ENCODE data around the gene SCGB1A1.

SCGB1A1 gene

GRCh38 chr11:62451241-62451621, 32.4 kb downstream of the SCGB1A1 start:
- DNase-seq = no peak

DNA sequence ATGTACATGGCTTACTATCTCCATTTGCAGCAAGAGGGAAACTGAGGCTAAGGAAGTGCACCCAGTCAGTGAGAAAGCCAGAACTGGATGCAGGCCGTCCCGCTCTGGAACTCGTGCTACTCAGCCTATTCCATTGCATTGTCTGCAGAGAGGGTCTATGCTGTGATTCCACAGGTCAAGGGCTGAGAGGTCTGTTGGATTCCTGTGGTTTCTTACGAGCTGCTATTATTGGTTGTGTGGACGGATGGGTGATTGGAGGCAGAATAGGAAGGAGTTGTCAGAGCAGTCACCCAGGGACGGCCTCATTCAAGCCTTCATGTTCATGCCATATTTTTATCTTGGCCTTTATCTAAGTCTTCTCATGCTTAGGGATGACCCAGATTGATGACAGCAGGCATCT, 33.4 kb downstream of the SCGB1A1 start:
- no peak for DNase-seq

DNA sequence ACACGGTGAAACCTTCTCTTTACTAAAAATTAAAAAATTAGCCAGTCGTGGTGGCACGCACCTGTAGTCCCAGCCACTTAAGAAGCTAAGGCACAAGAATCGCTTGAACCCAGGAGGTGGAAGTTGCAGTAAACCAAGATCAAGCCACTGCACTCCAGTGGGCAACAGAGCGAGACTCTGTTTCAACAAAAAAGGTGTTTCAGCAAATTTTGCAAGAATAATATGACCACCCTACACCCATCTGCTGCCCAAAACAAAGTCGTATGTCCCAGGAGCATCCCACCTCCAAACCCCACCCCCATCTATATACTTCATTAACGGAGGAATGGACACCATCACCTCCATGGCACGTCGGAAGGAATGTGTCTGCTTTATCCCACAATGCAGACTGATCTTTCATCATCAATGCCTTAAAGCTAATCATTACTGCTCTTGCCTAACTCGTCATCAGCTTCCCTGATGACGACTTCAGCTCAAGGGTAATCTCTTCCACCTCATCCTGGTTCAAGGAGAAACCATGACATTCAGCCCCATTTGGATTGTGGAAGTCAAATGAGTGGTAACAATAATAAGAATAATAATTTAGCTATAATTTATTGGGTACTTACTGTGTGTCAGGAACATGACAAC, 34.1 kb downstream of the SCGB1A1 start:
- DNase-seq = no peak

DNA sequence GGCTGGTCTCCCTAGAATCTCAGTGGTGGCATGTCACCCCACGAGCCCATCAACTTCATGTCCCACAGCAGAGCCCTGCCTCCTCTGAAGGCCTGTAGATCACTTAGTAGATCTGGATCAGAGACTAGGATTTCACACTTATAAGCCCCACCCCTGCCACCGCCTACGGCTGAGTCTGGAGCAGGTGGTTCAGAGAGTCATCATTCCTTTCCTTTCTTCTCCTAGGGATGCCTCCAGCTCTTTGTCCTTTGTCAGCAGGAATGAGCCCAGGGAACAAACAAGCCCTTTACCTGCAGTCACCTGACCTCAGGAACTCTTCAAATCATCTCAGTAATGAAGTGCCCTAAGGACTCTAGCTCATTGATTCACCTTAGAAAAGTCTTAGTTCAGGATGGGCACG, 37.8 kb downstream of the SCGB1A1 start:
- DNase-seq = no peak

- DNase-seq = no peak
These were observed 38.6 kb downstream of the SCGB1A1 start for GRCh38 chr11:62457478-62457877.

DNA sequence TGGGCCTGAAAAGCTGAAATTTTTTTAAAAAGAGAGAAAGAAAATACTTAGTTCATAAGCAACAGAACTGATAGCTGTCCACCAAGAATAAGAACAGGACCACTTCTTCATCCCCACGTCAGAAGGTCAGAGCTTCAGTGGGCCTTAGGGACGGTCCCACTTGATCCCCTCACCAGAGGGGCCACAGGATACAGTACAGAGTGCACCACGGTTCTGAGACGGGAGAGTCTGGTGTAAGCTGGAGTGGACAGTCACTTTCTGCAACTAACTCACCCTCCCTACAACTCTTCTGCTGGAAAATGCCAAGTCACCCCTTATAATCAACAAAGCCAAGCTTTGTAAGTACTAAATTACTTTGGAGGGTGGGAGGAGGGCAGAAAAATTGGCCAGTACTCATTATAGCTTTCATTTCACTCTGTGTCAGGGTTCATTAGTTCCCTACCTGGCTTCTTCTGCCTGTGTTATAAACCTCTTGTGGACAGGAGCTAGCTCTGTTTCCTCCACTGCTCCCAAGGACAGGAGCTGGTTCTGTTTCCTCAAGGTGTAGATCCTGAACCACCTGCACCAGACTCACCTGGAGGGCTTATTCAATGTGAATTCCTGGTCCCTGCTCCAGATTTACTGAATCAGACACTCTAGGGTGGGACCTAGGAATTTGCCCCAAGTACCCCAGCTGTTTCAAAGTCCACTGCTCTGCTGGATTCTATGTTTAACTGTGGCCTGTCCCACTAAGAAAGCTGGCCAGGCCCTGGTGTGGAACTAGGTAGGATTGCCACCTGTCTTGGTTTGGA, 39.6 kb downstream of the SCGB1A1 start:
- DNase-seq = no peak

DNA sequence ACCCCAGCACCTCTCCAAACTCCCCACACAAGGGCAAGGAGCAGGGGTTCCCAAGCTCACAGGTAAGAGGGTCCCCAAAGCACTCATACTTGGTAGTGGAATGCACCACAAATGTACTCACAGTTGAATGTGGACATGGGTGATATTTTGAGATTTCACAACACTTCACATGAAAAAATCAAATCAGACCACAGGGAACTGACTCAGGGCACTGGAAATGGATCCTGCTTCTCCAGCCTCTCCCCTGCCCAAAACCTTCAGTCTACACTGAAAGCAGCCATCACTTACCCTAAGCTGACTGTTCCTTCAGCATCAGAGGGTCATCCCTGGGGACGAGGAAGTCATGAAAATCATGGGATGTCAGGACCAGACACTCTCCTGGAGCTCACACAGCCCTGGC, 40.2 kb downstream of the SCGB1A1 start:
- DNase-seq = no peak

DNA sequence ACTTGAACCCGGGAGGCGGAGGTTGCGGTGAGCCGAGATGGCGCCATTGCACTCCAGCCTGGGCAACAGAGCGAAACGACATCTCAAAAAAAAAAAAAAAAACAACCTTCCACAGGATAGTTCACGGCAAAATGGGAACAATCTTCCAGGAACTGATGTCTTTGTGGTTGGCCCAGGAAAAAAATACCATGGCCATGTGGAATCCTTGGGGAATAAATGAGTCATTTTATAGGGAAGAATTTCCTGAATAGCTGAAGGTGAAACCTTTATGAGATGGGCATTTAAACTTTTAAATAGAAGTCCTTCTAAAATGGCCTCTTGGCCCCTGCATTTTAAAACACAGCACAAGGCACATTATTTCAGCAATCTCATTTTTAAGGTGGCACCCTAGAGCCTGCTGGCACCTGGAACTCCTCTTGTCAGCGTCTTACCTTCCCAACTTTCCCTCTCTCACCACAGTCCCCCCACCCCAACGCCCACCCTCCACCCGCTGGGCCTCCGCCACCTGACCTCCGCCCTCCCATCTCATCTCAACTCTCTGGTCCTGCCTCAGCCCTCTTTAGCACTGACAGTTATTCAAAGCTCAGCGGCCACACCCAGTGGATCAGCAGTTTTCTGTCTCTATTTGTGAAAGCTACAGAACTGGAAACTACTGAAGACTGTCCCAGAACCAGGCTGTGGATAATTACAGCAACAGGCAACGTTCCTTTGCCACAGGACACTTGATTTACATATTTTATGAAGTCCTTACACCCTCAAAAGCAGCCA, 43.1 kb downstream of the SCGB1A1 start:
- no peak for DNase-seq

GRCh38 chr11:62462508-62462892, 43.7 kb downstream of the SCGB1A1 start:
- DNase-seq = no peak

GRCh38 chr11:62463121-62463542, 44.3 kb downstream of the SCGB1A1 start:
- no peak for DNase-seq

DNA sequence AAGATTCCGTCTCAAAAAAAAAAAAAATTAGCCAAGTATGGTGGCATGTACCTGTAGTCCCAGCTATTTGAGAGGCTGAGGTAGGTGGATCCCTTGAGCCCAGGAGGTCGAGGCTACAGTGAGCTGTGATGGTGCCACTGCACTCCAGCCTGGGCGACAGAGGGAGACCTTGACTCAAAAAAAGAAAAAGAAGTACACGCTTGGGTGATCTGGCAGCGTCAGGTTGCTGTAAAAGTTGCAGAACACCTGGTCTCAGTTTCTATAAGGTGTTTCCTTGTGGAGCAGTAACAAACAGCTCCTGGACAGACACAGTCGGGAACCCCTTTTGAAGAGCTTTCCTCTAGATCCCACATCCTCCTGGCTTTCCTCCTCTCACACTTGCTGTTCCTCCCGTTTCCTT, 45.8 kb downstream of the SCGB1A1 start:
- DNase-seq = no peak

DNA sequence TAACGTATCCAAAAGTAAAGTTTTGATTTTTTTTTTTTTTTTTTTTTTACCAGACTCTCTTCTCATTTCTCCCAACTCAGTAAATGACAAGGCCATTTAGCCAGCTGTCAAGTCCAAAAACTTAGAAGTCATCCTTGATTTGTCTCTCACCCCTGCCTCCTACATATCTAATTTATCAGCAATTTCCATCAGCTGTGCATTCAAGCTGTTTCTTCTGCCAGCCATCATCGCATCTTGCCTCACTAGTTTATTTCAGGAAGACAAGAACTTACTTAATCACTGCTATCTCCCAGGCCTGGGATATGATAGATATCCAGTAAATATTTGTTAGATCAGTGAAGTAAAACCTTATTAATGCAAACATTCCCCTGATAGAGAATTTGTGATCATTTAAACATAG, 47.6 kb downstream of the SCGB1A1 start:
- DNase-seq = no peak

DNA sequence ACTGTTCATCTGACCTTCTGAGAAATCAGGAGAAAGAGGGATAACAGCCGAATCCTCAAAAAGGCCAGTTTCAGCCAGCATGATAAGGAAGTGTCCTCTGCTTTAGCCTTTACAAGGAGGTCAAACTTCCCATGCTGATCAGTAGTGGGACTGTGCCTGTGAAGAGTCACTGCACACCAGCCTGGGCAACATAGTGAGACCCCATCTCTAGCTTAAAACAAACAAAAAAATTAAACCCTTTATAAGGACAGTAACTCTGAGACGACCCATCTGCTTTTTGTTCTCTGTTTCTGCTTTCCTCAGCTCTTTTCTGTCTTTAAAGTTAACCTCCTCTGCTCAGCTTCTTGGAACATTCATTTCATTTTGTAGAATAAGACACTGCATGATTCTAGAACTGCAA, 49.7 kb downstream of the SCGB1A1 start:
- no peak for DNase-seq

GRCh38 chr11:62471603-62472002, 52.8 kb downstream of the SCGB1A1 start:
- no peak for DNase-seq

DNA sequence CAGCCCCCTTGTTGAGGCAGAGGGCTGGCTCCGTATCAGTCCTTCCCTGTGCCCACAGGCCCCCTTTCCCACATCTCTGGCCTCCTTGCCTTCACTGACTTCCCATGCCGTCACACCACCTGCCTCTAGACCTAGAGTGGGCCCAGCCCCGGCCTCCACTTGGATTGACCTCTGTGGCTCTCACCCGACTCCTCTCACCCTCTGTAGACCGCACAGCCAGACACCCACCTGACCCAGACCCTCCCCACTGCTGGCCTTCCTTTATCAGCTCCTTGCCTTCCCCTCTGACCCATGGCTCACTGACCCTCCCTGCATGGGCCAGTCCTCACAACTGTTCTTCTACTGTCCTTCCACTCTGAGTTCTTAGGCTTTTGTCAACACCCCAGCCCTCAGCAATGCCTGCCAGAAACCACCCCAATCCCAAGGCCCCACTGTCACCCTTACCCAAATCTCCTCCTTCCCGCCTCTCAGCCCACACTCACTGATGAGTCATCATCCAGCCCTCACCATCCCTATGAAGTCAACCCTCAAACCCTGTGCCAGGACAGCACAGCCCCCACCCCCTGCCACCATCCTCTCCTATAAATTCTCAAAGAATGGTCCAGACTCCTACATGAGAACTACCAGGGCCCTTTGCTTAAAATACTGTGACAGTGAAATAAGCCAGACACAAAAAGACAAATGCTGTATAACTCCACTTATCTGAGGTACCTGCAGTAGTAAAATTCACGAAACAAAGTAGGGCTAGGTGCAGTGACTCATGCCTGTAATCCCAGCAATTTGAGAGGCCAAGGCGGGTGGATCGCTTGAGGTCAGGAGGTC, 53.4 kb downstream of the SCGB1A1 start:
- DNase-seq = no peak

Data from KG1 (cell line).